Hepatic stellate cell (primary cell): ENCODE results near the gene TAAR2.
"Not testable (repeated sequence)": the region's sequence is repeated elsewhere in the genome, so short reads cannot be mapped to it uniquely, and the experiment has no call there.

ENCODE experiments used
- DNase-seq: peaks from one replicate; pipeline ENCODE4 v3.0.0; 2011; ENCODE audit warnings: low spot score

TAAR2 gene

GRCh38 chr6:132612449-132613108, 11.5 kb downstream of the TAAR2 start:
- DNase-seq = no peak

DNA sequence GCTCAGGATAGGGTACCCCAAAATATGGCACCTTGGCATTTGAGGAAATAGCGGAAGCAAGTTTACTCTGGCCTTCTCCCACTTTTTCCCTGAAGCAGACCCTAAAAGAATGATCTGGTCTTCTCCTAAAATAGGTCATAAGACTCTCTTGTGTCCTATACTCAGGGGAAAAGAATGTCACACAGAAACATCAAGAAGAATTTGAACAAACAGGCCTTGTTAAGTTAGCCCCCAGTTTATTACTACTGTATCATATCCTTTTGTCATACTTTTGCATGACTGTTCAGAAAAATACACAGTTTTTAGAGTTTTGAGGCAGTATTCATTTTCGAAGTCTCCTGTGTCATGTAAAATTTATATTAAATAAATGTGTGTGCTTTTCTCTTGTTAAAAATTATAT, 12.5 kb downstream of the TAAR2 start:
- no peak for DNase-seq

GRCh38 chr6:132607544-132608233, 16.4 kb downstream of the TAAR2 start:
- no peak for DNase-seq

DNA sequence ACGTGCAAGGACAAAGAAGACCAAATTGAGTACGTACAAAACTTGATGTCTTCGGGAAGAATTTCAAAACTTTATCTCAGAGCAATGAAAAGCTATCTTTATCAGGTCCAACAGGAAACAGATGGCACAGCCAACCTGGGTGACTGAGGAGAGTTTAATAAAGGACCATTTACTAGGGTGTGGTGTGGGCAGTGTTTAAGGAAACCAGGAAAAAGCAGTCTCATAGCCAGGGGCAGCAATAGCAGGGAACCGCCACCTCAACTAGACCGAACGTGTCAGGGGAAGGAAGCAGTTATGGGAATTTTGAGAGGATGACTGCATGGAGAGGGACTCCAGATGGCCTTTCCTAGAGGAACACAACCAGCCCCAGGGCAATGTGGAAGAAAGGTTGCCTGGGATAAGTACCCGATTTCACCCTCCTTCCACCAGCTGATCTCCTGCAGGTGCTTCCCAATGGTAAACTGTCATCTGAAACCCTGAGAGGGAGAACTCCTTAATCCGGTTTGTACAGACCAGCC, 19.4 kb downstream of the TAAR2 start:
- no peak for DNase-seq

GRCh38 chr6:132600900-132601299, 23.2 kb downstream of the TAAR2 start:
- not testable (repeated sequence) for DNase-seq

DNA sequence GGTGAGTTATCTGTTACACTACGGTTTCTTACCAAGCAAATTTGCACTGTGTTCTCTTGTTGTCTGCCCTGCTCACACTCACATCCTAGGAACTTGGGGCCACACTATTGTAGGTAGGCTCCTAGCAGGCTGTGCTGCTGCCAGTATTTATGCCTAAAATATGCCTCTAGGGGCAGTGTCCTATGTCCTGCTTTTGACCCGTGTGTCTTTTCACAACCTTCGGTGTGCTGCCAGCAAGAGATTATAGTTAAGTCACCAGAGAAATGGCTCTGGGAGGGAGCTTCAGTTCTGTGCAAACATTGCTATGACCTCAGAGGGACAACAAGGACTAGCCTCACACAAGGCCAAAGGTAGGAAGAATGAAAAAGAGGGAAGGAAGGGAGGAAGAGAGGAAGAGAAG, 25.6 kb downstream of the TAAR2 start:
- DNase-seq = no peak

DNA sequence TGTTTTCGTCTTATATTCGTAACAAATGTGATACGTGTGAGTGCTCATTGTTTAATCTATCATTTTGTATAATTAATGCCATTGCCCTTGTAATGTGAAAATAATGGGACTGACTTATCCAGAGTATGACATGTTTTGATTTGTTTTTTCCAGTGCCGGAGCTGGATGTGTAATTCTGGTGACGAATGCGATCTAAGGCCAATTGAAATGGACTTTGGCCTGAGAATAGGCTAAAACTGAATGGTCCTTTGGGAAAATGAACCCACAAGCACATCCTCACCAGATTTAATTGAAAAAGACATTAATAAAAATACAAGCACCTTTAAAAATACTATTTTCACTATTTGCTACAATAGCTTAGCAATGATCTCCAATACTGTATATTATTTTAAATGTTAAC, 27.9 kb downstream of the TAAR2 start:
- DNase-seq = no peak

GRCh38 chr6:132592855-132593254, 31.2 kb downstream of the TAAR2 start:
- no peak for DNase-seq

DNA sequence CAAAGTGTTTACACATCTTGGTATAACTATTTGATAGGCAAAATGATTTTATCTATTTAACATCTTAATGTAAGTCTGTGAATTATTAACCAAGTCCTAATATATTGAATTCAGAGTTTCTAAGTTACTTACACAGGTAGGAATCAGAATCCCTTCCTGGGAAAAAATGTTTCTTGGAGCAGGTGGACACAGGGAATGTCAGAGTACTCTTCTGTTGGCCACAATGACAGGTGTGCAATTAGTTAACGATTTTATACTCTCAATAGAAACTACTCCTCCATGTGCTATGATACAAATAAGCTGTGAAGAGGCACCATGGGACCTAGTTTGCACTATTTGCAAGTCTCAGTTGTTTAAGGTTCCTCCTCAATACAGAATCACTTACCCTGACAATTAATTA, 33.7 kb downstream of the TAAR2 start:
- DNase-seq = no peak

DNA sequence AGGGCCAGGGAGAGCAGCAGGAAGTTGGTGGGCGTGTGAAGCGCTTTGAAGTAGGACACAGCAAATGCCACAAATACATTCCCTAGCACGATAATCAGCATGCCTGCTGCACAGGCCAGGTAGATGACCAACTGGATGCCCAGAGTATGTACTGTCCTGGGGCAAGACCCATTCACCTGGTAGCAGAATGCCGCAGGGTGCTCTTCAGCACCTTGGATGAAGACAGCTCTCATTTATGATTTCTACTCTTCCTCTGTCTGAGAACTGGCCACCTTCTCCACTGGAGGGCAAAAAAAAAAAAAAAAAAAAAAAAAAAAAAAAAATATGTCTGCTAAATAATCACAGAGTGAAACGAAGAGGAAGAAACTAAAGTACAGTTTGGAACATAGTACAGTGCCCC, 34.6 kb downstream of the TAAR2 start, which contains the start of gene TAAR5:
Gene TAAR5, minus strand, starts transcription at position 288 of the 400 bp plus-strand sequence. Its CDS starts 55 bp downstream, at position 233.
- DNase-seq = no peak

DNA sequence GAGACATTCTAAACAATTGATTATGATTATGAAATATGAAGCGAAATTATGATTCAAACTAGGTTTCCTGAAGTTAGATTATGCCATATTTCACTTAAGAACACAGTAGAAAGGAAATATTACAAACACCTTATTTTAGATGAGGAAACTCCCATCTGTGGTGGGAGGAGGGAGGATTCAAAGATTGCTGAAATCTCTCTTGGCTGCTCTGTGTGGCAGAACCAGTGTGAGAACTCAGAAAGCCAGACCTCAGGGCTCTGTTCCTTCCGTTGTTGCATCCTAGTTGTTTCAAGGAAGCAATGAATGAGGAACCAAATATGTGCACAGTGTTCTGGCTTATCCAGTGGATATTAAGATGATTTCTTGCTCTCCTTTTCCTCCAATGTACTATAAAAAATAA, 36.7 kb downstream of the TAAR2 start:
- no peak for DNase-seq

- no peak for DNase-seq
These were observed 39.4 kb downstream of the TAAR2 start for GRCh38 chr6:132584698-132585097.

GRCh38 chr6:132571774-132572173, 52.3 kb downstream of the TAAR2 start:
- no peak for DNase-seq

GRCh38 chr6:132570221-132570777, 53.8 kb downstream of the TAAR2 start, which contains the start of gene TAAR6:
Gene TAAR6, plus strand, starts transcription at chr6:132570322. Its CDS starts 0 bp downstream, at chr6:132570322.
- DNase-seq = no peak

DNA sequence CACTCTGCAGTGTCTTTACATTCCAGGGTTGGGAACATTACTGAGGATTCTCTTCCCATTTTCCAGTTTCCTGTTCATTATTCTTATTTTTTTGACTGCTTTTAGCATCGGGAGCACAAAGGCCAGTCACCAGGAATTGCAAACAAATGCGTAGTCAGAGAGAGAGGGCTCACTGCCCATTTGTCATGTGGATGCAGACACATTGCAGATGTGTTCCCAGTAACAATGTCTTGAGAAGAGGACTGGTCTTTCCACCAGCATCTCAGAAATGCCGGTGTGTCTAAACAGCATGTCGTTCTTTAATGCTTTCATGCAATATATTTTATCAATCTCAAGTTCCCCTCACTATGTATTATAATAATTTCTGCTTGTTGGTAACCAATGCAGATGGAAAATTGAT, 54.9 kb downstream of the TAAR2 start:
- DNase-seq = no peak

GRCh38 chr6:132568611-132569010, 55.5 kb downstream of the TAAR2 start:
- DNase-seq = no peak

GRCh38 chr6:132567566-132567965, 56.5 kb downstream of the TAAR2 start:
- no peak for DNase-seq
